Smooth muscle cell (in vitro differentiated cells): ENCODE results near the gene SRPK2. TPM values are rescaled to one million over a fixed set of nuclear protein-coding genes. Genes with fewer than 3 reads are reported as not detected.
A peak's percentile ranks its signal among the peaks of the same experiment; 100 is the strongest.

Source experiments
- DNase-seq: peaks from one replicate; lab custom pipeline; 2025; ENCODE audit not compliant: unreplicated experiment; lab: John Stamatoyannopoulos, UW
- H2AFZ ChIP-seq: fragments of 200-600 bp; sonication (generic); 2 replicates; pipeline ENCODE4 v1.6.0; 2016; ENCODE audit warnings: antibody characterized with exemption, low read depth, mild to moderate bottlenecking
- H3F3A ChIP-seq: fragments of 200-600 bp; sonication (generic); 2 replicates; pipeline ENCODE4 v1.6.0; 2017; ENCODE audit warnings: antibody characterized with exemption, low read depth
- H3K27ac ChIP-seq: fragments of 200-600 bp; sonication (generic); 2 replicates; pipeline ENCODE4 v1.5.1; 2016; ENCODE audit warnings: low read depth, mild to moderate bottlenecking
- H3K27me3 ChIP-seq: fragments of 200-600 bp; sonication (generic); 2 replicates; pipeline ENCODE4 v1.6.1; 2016; ENCODE audit warnings: low read depth, mild to moderate bottlenecking
- H3K36me3 ChIP-seq: fragments of 200-600 bp; sonication (generic); 2 replicates; pipeline ENCODE4 v1.5.1; 2016; ENCODE audit warnings: low read depth
- H3K4me1 ChIP-seq: fragments of 200-600 bp; sonication (generic); 2 replicates; pipeline ENCODE4 v1.5.1; 2016; ENCODE audit warnings: low read depth
- H3K4me2 ChIP-seq: fragments of 200-600 bp; sonication (generic); 2 replicates; pipeline ENCODE4 v1.6.0; 2016; ENCODE audit warnings: mild to moderate bottlenecking
- H3K4me3 ChIP-seq: fragments of 200-600 bp; sonication (generic); 2 replicates; pipeline ENCODE4 v1.5.1; 2016; ENCODE audit warnings: mild to moderate bottlenecking
- H3K79me2 ChIP-seq: fragments of 200-600 bp; sonication (generic); 2 replicates; pipeline ENCODE4 v1.6.0; 2016; ENCODE audit warnings: low read depth, mild to moderate bottlenecking
- H3K9ac ChIP-seq: fragments of 200-600 bp; sonication (generic); 2 replicates; pipeline ENCODE4 v1.6.0; 2016; ENCODE audit warnings: low read depth
- H3K9me3 ChIP-seq: fragments of 200-600 bp; sonication (generic); replicated peaks from 2 replicates; pipeline ENCODE4 v1.5.1; 2016; ENCODE audit warnings: low read depth
- H4K20me1 ChIP-seq: fragments of 200-600 bp; sonication (generic); 2 replicates; pipeline ENCODE4 v1.6.0; 2016; ENCODE audit warnings: low read depth
- WGBS: methylation state at CpG from one replicate; pipeline ENCODE4 v1.1.7; 2016; ENCODE audit warnings: low lambda C conversion rate; 5-methylcytosine and 5-hydroxymethylcytosine counted together
- polyA plus RNA-seq: library from polyadenylated mRNA; unstranded; fragments of >200 nt; fragmentation: Nextera tagmentation; extraction: Ambion mirVana; gene quantifications from 2 replicates; pipeline ENCODE4 v1.2.1, GENCODE V29; 2016
- total RNA-seq: library from RNA; depleted of rRNA; stranded (reverse); fragments of >200 nt; gene quantifications from 2 replicates; pipeline ENCODE4 v1.2.3, GENCODE V29; 2014
- TF ChIP-seq, protein P1 (sequence below): fragments of 200-600 bp; sonication (generic); IDR thresholded peaks from 2 replicates; pipeline ENCODE4 v1.5.1; 2017; ENCODE audit warnings: borderline replicate concordance, mild to moderate bottlenecking, antibody characterized with exemption; ENCODE audit not compliant: insufficient read depth, poor library complexity, severe bottlenecking

Gene SRPK2
- total and polyA plus RNA-seq, 2 experiments from 2014 or later, result 21.9 to 28.0 TPM

DNA sequence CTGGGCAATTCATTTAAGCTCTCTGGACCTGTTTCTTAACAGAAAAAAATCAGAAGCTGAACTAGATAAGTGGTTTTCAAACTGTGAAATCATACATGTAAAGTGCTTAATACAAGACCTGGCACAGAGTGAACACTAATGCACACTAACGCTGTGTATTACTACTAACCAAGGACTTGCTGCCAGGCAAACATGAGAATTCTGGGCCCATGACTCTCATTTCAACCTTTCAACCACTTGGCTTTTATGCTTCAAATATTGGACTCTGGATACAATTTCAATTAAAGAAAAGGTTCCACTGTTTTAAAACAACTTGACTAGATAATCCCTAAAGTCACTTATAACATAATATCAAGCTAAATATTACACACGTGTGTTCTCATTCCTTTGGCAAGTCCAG, 73.4 kb downstream of the SRPK2 start:
- Histone ChIP-seq H3K36me3 (no peaks in the 10 kb centered on the region), H3K27me3 (no peaks in the 10 kb centered on the region), H3K9ac (no peak overlapping the region), H3K79me2 (peaks cover 88% of the 10 kb centered on the region), H3K9me3 (no peaks in the 10 kb centered on the region), H3K4me3 (no peak overlapping the region), H4K20me1 (peaks cover 97% of the 10 kb centered on the region), H2AFZ (no peak overlapping the region), H3F3A (no peaks in the 10 kb centered on the region), H3K27ac (no peak overlapping the region), H3K4me1 (peaks cover 3% of the 10 kb centered on the region), H3K4me2 (no peak overlapping the region)
- WGBS, result 95% methylated on average over 2 of the region's 2 CpGs
- TF ChIP-seq, protein P1, sequence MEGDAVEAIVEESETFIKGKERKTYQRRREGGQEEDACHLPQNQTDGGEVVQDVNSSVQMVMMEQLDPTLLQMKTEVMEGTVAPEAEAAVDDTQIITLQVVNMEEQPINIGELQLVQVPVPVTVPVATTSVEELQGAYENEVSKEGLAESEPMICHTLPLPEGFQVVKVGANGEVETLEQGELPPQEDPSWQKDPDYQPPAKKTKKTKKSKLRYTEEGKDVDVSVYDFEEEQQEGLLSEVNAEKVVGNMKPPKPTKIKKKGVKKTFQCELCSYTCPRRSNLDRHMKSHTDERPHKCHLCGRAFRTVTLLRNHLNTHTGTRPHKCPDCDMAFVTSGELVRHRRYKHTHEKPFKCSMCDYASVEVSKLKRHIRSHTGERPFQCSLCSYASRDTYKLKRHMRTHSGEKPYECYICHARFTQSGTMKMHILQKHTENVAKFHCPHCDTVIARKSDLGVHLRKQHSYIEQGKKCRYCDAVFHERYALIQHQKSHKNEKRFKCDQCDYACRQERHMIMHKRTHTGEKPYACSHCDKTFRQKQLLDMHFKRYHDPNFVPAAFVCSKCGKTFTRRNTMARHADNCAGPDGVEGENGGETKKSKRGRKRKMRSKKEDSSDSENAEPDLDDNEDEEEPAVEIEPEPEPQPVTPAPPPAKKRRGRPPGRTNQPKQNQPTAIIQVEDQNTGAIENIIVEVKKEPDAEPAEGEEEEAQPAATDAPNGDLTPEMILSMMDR, result no peak
- no peak for DNase-seq

DNA sequence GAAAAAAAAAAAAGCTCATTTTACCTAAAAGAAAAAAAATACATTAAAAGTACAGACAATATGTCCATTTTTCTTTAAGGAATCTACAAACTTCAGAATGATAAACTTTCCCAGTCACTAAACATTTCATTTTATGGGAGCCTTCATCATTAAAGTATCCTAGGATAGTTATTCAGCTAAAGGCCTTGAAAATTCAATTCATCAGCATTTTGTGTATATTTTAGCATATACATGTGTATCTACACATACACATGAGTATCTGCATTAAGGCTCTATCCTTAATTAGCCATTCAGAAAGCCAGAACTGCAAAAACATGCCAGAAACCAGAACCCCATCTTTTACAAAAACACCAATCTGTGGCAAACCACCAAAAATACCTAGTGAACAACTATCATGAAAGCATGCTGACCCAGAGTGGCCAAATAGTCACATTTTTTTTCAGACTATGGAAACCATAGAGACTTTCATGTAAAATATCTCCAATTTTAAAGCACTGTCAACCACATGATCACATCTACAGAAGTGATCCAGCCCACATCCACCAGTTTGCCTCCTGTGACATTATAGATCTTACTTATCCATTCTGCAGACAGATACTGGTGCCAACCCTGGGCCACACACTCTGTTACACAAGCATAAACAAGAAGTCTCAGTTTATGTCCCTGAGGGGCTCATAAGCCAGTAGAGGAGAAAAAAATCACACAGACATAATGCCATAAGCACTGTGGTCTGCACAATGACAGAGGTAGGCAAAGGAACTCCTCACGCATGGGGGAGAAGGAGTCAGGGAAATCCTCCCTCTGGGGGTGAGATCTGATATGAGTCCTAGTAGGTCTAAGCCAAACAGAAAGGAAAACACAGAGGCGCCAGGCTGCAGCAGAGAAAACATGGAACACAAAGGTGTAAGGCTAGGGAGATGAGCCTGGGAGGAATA, 79.2 kb downstream of the SRPK2 start:
- H3K9me3 ChIP-seq, result no peaks in the 10 kb centered on the region
- peak overlapping the region; percentile 34 for H3K27ac ChIP-seq
- DNase-seq, result no peak
- peaks cover under 1% of the 10 kb centered on the region for H3K4me1 ChIP-seq
- H3F3A ChIP-seq, result no peaks in the 10 kb centered on the region
- TF ChIP-seq, protein P1, result no peak
- H2AFZ ChIP-seq, result no peak overlapping the region
- 76% methylated on average over 2 of the region's 2 CpGs for WGBS
- H3K4me2 ChIP-seq, result peak overlapping the region; percentile 72
- H3K79me2 ChIP-seq, result peaks cover 60% of the 10 kb centered on the region
- H4K20me1 ChIP-seq, result peaks cover 96% of the 10 kb centered on the region
- H3K27me3 ChIP-seq, result no peaks in the 10 kb centered on the region
- no peak overlapping the region for H3K9ac ChIP-seq
- no peak overlapping the region for H3K4me3 ChIP-seq
- no peaks in the 10 kb centered on the region for H3K36me3 ChIP-seq

DNA sequence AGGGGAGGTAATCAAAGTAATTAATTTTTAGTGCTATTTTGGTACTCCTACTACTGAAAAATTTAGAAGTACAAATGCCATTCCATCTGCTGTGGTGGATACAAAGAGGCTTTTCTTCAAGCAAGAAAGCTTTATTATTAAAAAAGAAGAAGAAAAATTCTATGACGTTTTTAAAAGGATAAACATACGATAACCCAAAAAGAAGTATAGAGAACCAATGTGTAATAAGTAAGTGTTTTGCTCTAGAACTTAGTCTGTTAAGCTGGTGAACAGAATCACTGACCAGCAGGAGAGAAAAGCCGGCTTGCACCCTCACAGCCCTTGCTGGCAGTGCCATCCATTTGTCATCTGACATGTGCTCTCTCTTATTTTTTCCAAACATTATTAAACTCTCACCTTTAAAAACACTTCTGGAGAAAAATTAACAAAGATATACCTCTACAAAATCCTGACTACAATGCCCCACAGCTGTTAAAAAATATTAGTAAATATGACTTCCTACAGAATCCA, 81.5 kb downstream of the SRPK2 start:
- Histone ChIP-seq H3K36me3 (no peaks in the 10 kb centered on the region), H3K4me3 (no peak overlapping the region), H3K27me3 (no peaks in the 10 kb centered on the region), H3K4me2 (no peak overlapping the region), H2AFZ (no peak overlapping the region), H3K9me3 (no peaks in the 10 kb centered on the region), H3K79me2 (peaks cover 48% of the 10 kb centered on the region), H4K20me1 (peaks cover 85% of the 10 kb centered on the region), H3K4me1 (peaks cover 8% of the 10 kb centered on the region), H3K27ac (no peak overlapping the region), H3K9ac (no peak overlapping the region), H3F3A (peaks cover 7% of the 10 kb centered on the region)
- DNase-seq, result no peak
- WGBS, result 89% methylated on average over 3 of the region's 3 CpGs
- TF ChIP-seq, protein P1, result no peak
